ENCODE measurements around the gene EEA1. TPM values are rescaled to one million over a fixed set of nuclear protein-coding genes. Genes with fewer than 3 reads are reported as not detected.

The EEA1 gene
- total RNA-seq, 1 donor from 2014 or later: 59.2 TPM

DNA sequence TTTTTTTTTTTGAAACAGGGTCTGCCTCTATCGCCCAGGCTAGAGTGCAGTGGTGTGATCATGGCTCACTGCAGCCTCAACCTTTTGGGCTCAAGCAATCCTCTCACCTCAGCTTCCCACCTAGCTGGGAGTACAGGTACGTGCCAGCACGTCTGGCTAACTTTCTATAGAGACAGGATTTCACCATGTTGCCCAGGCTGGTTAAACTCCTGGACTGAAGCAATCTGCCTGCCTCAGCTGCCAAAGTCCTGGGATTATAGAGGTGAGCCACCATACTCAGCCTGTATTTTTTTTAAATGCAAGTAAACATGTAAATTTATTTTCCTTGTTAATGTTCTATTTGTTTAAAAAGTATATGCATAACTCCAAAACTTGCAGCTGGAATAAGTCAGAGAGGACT lies 80.4 kb downstream of the EEA1 start:
- intact Hi-C loops (cut with DNase I): no loop called here
- Histone ChIP-seq H3K9me3 (no peaks in the 10 kb centered on the region), H3K27me3 (no peaks in the 10 kb centered on the region), H3K27ac (no peak overlapping the region), H3K36me3 (peaks cover 0 to 27% of the 10 kb centered on the region in 2 donors), H3K4me1 (no peaks in the 10 kb centered on the region), H3K4me3 (no peak overlapping the region)
- TF ChIP-seq POLR2AphosphoS5 (IDR thresholded peaks at IDR 0.05; ENCODE audit: insufficient read depth in 1 of 2, low read depth in 1 of 2) (no peak), POLR2A (IDR thresholded peaks at IDR 0.05) (no peak)
- TF ChIP-seq, protein P1, sequence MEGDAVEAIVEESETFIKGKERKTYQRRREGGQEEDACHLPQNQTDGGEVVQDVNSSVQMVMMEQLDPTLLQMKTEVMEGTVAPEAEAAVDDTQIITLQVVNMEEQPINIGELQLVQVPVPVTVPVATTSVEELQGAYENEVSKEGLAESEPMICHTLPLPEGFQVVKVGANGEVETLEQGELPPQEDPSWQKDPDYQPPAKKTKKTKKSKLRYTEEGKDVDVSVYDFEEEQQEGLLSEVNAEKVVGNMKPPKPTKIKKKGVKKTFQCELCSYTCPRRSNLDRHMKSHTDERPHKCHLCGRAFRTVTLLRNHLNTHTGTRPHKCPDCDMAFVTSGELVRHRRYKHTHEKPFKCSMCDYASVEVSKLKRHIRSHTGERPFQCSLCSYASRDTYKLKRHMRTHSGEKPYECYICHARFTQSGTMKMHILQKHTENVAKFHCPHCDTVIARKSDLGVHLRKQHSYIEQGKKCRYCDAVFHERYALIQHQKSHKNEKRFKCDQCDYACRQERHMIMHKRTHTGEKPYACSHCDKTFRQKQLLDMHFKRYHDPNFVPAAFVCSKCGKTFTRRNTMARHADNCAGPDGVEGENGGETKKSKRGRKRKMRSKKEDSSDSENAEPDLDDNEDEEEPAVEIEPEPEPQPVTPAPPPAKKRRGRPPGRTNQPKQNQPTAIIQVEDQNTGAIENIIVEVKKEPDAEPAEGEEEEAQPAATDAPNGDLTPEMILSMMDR (IDR thresholded peaks at IDR 0.05): no peak
- DNase-seq (ENCODE audit: extremely low spot score in 2 of 2): no peak

DNA sequence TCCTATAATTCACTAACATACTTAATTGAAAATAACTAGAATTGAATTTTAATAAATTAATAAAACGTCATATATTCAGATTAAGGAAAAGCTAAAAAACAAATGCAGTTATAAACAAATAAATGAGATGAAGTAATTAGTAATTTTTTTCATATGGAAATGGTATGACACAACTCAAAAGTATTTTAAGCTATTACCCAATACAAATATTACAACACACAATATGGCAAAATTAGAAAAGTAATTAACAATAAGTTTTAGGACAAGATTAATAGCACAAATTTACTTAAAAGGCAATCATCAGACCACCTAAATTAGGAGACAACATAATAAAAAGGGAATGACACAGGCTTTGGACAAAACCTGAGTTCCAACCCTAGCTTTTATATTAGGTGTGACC lies 81.7 kb downstream of the EEA1 start:
- Histone ChIP-seq H3K9me3 (no peaks in the 10 kb centered on the region), H3K36me3 (peaks cover 0 to 23% of the 10 kb centered on the region in 2 donors), H3K4me3 (no peak overlapping the region), H3K4me1 (no peaks in the 10 kb centered on the region), H3K27me3 (no peaks in the 10 kb centered on the region), H3K27ac (no peak overlapping the region)
- DNase-seq (ENCODE audit: extremely low spot score in 2 of 2): no peak
- TF ChIP-seq, protein P1 (IDR thresholded peaks at IDR 0.05): no peak
- TF ChIP-seq POLR2A (IDR thresholded peaks at IDR 0.05) (no peak), POLR2AphosphoS5 (IDR thresholded peaks at IDR 0.05; ENCODE audit: insufficient read depth in 1 of 2, low read depth in 1 of 2) (no peak)
- intact Hi-C loops (cut with DNase I): no loop called here

DNA sequence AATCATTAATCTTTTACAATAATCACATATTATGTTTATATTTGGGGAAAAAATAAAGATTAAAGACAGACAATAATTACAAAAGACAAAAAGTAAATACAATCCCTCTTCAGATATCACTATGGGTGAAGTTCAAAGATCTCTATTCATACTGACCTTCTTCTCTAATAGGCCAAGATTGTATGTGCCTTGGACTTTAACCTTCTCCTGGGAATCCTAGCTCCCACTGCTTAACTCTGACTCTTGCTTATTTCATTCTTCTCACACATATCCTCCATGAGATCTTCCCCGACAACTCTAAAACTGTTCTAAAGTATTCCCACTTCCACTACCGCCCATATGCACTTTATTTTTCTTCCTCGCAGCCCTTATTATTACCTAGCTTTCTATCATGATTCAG lies 83.8 kb downstream of the EEA1 start:
- Histone ChIP-seq H3K36me3 (peaks cover 0 to 30% of the 10 kb centered on the region in 2 donors), H3K27me3 (no peaks in the 10 kb centered on the region), H3K4me3 (no peak overlapping the region), H3K4me1 (no peaks in the 10 kb centered on the region), H3K27ac (no peak overlapping the region), H3K9me3 (no peaks in the 10 kb centered on the region)
- DNase-seq (ENCODE audit: extremely low spot score in 2 of 2): no peak
- intact Hi-C loops (cut with DNase I): no loop called here
- TF ChIP-seq POLR2AphosphoS5 (IDR thresholded peaks at IDR 0.05; ENCODE audit: insufficient read depth in 1 of 2, low read depth in 1 of 2): no peak
- TF ChIP-seq, protein P1 (IDR thresholded peaks at IDR 0.05): no peak
- no peak for TF ChIP-seq POLR2A (IDR thresholded peaks at IDR 0.05)

DNA sequence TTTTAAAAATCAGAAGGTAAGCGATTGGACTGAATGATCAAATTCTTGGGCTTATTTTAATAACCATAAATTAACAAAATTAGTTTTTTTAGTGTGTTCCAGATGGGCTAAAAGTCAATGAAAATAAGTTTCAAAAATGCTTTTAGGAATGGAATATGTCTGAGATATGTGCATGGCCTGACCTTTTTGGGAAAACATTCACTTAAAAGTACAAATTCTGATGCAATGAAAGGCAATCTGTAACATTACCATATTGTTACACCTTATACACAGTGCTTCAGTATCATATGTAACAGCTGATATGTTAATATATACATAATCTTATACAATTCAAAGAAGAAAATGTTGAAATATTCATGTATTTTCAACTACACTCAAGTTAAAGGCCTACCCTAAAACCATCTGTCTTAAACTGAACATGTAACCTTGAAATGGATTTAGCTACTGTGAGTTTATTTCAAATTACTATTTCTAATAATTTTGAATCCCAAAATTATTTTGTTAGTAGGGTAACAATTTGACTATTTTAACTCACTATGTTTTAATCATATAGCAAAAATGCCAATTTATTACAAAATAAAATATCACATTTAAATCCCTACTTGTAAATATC lies 84.8 kb downstream of the EEA1 start:
- Histone ChIP-seq H3K27me3 (no peaks in the 10 kb centered on the region), H3K4me3 (no peak overlapping the region), H3K4me1 (no peaks in the 10 kb centered on the region), H3K36me3 (peaks cover 0 to 25% of the 10 kb centered on the region in 2 donors), H3K27ac (no peak overlapping the region), H3K9me3 (no peaks in the 10 kb centered on the region)
- DNase-seq (ENCODE audit: extremely low spot score in 2 of 2): no peak
- TF ChIP-seq POLR2A (IDR thresholded peaks at IDR 0.05) (no peak), POLR2AphosphoS5 (IDR thresholded peaks at IDR 0.05; ENCODE audit: insufficient read depth in 1 of 2, low read depth in 1 of 2) (no peak)
- TF ChIP-seq, protein P1 (IDR thresholded peaks at IDR 0.05): no peak
- intact Hi-C loops (cut with DNase I): no loop called here

DNA sequence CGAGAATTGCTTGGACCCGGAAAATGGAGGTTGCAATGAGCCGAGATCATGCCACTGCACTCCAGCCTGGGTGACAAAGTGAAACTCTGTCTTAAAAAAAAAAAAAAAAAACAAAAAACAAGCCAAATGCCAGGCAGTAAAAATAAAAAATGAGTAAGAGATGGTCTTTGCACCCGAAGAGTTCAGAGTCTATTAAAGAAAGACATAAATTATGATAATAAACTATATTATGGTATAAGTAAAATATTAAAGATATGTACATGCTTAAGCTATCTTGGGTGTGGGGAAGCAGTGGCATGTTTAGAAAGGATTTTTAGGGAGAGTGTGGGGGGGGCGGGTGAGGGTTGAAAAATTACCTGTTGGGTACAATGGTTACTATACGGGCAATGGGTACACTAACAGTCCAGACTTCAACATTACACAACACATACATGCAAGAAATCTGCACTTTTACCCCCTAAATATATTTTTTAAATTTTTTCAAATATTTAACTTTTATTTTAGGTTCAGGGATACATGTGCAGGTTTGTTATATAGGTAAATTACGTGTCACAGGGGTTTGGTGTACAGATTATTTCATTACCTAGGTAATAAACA lies 99.3 kb downstream of the EEA1 start:
- Histone ChIP-seq H3K4me3 (no peak overlapping the region), H3K27ac (no peak overlapping the region), H3K9me3 (no peaks in the 10 kb centered on the region), H3K27me3 (no peaks in the 10 kb centered on the region), H3K36me3 (peaks cover 0 to 24% of the 10 kb centered on the region in 2 donors), H3K4me1 (no peaks in the 10 kb centered on the region)
- no peak for TF ChIP-seq POLR2A (IDR thresholded peaks at IDR 0.05)
- TF ChIP-seq POLR2AphosphoS5 (IDR thresholded peaks at IDR 0.05; ENCODE audit: insufficient read depth in 1 of 2, low read depth in 1 of 2): no peak
- TF ChIP-seq, protein P1 (IDR thresholded peaks at IDR 0.05): no peak
- no peak for DNase-seq (ENCODE audit: extremely low spot score in 2 of 2)
- intact Hi-C loops (cut with DNase I): no loop called here

Data from vagina (tissue), 2 donors.